ENCODE results near the gene FMR1NB. TPM values are rescaled to one million over a fixed set of nuclear protein-coding genes. Genes with fewer than 3 reads are reported as not detected.

The FMR1NB gene
- total RNA-seq, 2 experiments from 2014 or later = not detected

GRCh38 chrX:148037020-148037419 lies 55.9 kb downstream of the FMR1NB start:
- Mint-ChIP-seq H3K27me3 (no peaks in the 10 kb centered on the region), H3K4me1 (no peaks in the 10 kb centered on the region), H3K4me3 (no peak overlapping the region), H3K27ac (no peak overlapping the region), H3K36me3 (no peaks in the 10 kb centered on the region), H3K9me3 (no peaks in the 10 kb centered on the region)
- no peak for DNase-seq

DNA sequence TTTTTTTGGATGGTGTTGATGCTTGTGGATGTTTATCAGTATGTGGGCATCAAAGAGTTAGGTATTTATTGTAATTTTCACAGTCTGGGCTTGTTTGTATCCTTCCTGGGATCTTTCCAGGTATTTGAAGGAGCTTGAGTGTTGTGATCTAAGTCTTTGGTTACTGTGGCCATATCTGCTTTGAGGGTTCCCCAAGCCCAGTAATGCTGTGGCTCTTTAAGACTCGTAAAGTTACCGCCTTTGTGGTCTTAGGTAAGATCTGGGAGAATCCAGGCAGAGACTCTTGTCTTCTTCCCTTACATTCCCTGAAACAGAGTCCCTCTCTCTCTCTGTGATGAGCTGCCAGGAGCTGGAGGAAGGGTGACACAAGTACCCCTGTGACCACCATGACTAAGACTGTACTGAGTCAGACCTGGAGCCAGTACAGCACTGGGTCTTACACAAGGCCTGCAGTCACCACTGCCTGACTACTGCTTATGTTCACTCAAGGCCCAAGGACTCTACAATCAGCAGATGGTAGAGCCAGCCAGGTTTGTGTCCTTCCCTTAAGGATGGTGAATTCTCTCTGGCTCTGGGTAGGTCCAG lies 62.2 kb downstream of the FMR1NB start:
- H3K4me1 Mint-ChIP-seq = no peaks in the 10 kb centered on the region
- no peak overlapping the region for H3K27ac Mint-ChIP-seq
- H3K27me3 Mint-ChIP-seq = no peaks in the 10 kb centered on the region
- H3K4me3 Mint-ChIP-seq = no peak overlapping the region
- no peaks in the 10 kb centered on the region for H3K36me3 Mint-ChIP-seq
- no peak for DNase-seq
- no peaks in the 10 kb centered on the region for H3K9me3 Mint-ChIP-seq

DNA sequence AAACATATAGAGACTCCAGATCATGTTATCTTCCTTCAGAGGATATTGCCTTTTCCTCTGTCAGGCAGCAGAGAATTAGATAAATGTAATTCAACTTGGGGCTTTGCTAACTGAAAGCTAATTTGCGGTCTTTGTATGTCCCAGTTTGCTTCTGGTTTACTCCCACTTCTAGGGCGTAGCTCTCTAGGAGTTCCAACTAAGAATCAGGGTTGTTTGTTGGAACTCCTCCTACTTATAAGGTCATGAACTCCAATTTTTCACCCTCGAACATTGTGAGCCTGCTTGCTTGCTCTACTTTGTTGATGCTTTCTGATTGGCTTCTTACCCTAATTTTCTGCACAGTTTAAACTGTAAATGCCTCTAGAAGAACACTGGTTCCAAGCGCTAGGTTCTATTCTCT lies 66.1 kb downstream of the FMR1NB start:
- H3K4me3 Mint-ChIP-seq = no peak overlapping the region
- H3K36me3 Mint-ChIP-seq = no peaks in the 10 kb centered on the region
- no peaks in the 10 kb centered on the region for H3K27me3 Mint-ChIP-seq
- no peak overlapping the region for H3K27ac Mint-ChIP-seq
- no peaks in the 10 kb centered on the region for H3K4me1 Mint-ChIP-seq
- no peak for DNase-seq
- no peaks in the 10 kb centered on the region for H3K9me3 Mint-ChIP-seq

- H3K27ac Mint-ChIP-seq = no peak overlapping the region
- no peaks in the 10 kb centered on the region for H3K4me1 Mint-ChIP-seq
- H3K36me3 Mint-ChIP-seq = no peaks in the 10 kb centered on the region
- no peaks in the 10 kb centered on the region for H3K27me3 Mint-ChIP-seq
- DNase-seq = no peak
- H3K9me3 Mint-ChIP-seq = no peaks in the 10 kb centered on the region
- H3K4me3 Mint-ChIP-seq = no peak overlapping the region
Measured at GRCh38 chrX:148049441-148049840, 68.3 kb downstream of the FMR1NB start.

DNA sequence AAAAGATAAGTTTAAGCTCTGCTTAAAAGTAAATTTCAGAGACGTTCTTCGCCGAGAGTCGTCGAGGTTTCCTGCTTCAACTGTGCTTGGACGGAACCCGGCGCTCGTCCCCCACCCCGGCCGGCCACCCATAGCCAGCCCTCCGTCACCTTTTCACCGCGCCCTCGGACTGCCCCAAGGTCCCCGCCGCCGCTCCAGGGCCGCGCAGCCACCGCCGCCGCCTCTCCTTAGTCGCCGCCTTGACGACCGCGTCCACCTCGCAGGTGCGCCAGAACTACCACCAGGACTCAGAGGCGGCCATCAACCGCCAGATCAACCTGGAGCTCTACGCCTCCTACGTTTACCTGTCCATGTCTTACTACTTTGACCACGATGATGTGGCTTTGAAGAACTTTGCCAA lies 70.8 kb downstream of the FMR1NB start:
- H3K27ac Mint-ChIP-seq = no peak overlapping the region
- H3K4me1 Mint-ChIP-seq = no peaks in the 10 kb centered on the region
- DNase-seq = no peak
- H3K36me3 Mint-ChIP-seq = no peaks in the 10 kb centered on the region
- no peaks in the 10 kb centered on the region for H3K27me3 Mint-ChIP-seq
- H3K4me3 Mint-ChIP-seq = no peak overlapping the region
- no peaks in the 10 kb centered on the region for H3K9me3 Mint-ChIP-seq

DNA sequence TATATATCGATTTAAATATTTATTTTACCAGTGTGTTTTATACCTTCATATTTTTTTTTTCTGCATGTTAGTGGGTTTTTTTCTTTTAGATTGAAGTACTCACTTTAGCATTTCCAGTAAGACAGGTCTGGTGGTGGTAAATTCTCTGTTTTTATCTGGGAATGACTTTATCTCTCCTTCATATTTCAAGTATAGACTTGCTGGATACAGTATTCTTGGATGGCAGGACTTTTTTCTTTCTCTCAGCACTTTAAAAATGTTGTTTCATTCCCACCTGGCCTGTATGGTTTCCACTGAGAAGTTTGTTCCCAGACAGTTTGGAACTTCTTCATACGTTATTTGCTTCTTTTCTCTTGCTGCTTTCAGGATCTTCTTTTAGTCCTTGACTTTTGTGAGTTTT lies 86.1 kb downstream of the FMR1NB start:
- Mint-ChIP-seq H3K4me3 (no peak overlapping the region), H3K36me3 (peaks cover 2% of the 10 kb centered on the region), H3K9me3 (peaks cover 7% of the 10 kb centered on the region), H3K27me3 (no peaks in the 10 kb centered on the region), H3K4me1 (no peaks in the 10 kb centered on the region), H3K27ac (no peak overlapping the region)
- no peak for DNase-seq

DNA sequence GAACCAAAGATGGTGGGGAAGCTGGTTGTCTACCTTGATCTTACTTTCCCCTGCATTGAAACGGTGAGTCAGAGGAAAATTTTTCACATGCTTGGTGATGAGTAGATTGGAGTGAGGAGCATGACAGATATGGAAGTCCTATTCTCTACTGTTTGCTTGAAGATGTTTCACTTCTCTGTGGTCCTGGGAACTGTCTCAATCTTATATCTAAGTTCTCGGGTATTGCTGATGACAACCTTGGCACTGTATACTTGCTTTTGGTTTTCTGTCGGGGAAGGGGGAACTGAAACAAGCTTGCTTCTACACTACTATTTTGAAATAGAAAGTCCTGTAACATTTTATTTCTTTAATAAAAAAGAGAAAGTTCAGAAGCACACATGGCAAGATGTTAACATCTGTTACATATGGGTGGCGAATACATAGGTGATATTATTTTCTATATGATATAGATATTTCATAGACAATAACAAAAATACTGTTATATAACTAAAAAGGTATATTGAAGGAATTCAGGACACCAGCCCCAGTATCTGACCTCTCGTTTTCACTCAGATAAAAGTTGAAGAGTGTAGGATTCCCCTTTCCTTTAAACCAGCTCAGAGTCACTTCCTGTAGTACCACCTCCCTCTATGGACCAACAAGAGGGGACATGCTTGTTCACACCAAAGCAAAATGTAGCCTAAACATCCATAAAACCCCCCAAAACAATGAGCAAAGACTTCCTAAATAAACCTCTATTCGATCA lies 88.8 kb downstream of the FMR1NB start:
- Mint-ChIP-seq H3K9me3 (peaks cover 7% of the 10 kb centered on the region), H3K27ac (no peak overlapping the region), H3K36me3 (peaks cover 2% of the 10 kb centered on the region), H3K4me1 (no peaks in the 10 kb centered on the region), H3K27me3 (no peaks in the 10 kb centered on the region), H3K4me3 (no peak overlapping the region)
- no peak for DNase-seq

GRCh38 chrX:148070504-148070877 lies 89.4 kb downstream of the FMR1NB start:
- H3K9me3 Mint-ChIP-seq = peaks cover 7% of the 10 kb centered on the region
- no peak for DNase-seq
- no peaks in the 10 kb centered on the region for H3K4me1 Mint-ChIP-seq
- peaks cover 2% of the 10 kb centered on the region for H3K36me3 Mint-ChIP-seq
- no peaks in the 10 kb centered on the region for H3K27me3 Mint-ChIP-seq
- H3K4me3 Mint-ChIP-seq = no peak overlapping the region
- H3K27ac Mint-ChIP-seq = no peak overlapping the region

Other genes starting within 250 kb of the FMR1NB start
- gene FMR1, start 69.4 kb upstream of the FMR1NB start, total RNA-seq = 10 to 100 TPM; 36.5 to 37.2 TPM

Data from activated naive CD8-positive, alpha-beta T cell treated with anti-CD3 and anti-CD28 coated beads for 36 hours (primary cell).